ENCODE measurements around the gene TRMT11. TPM values are rescaled to one million over a fixed set of nuclear protein-coding genes. Genes with fewer than 3 reads are reported as not detected.

Gene TRMT11
- total and polyA plus RNA-seq, 2 of the 13 experiments (the other 11 are each of a cell fraction or from before 2014, with no cell fraction given) = 42.2 to 81.9 TPM

- TF ChIP-seq ZNF234 (CRISPR knock-in tag; conservative IDR thresholded peaks at IDR 0.05) (no peak), DZIP1 (CRISPR knock-in tag; IDR thresholded peaks at IDR 0.05) (no peak), NR2F6 (IDR thresholded peaks at IDR 0.05) (no peak), NR2F6 (CRISPR knock-in tag; IDR thresholded peaks at IDR 0.05) (peak; percentile 46; the same call in 1 of the 2 replicates), NCOA2 (CRISPR knock-in tag; IDR thresholded peaks at IDR 0.05) (peak; percentile 39; the same call in 1 of the 2 replicates), PBX2 (CRISPR knock-in tag; IDR thresholded peaks at IDR 0.05) (no peak), GTF3A (CRISPR knock-in tag; conservative IDR thresholded peaks at IDR 0.05) (no peak), SUZ12 (IDR thresholded peaks at IDR 0.05; ENCODE audit: low read depth, low read length) (no peak), POGZ (CRISPR knock-in tag; IDR thresholded peaks at IDR 0.05) (peak; percentile 91), RFX5 (IDR thresholded peaks at IDR 0.05; ENCODE audit: low read depth, low read length) (peak; percentile 45; the same call in 1 of the 2 replicates), GMEB1 (CRISPR knock-in tag; IDR thresholded peaks at IDR 0.05; ENCODE audit: borderline replicate concordance) (peak; percentile 92), ZNF530 (CRISPR knock-in tag; IDR thresholded peaks at IDR 0.05; ENCODE audit: low read depth) (no peak), KDM6A (CRISPR knock-in tag; IDR thresholded peaks at IDR 0.05; ENCODE audit: low read depth) (peak; percentile 16; the same call in 1 of the 2 replicates), ZNF34 (CRISPR knock-in tag; IDR thresholded peaks at IDR 0.05; ENCODE audit: borderline replicate concordance) (0 out of 2 replicates have a peak, but pooled peaks have one; percentile 29), GLI4 (CRISPR knock-in tag; IDR thresholded peaks at IDR 0.05; ENCODE audit: borderline replicate concordance) (peak; percentile 77; the same call in 1 of the 2 replicates), PCBP2 (optimal IDR thresholded peaks at IDR 0.05; ENCODE audit: low read depth, low read length, poor library complexity, severe bottlenecking) (no peak), NKX3-1 (CRISPR knock-in tag; IDR thresholded peaks at IDR 0.05) (no peak), CHD2 (IDR thresholded peaks at IDR 0.05; ENCODE audit: low read depth, low read length) (peak; percentile 82), RELA (CRISPR knock-in tag; IDR thresholded peaks at IDR 0.05) (0 out of 2 replicates have a peak, but pooled peaks have one; percentile 37), CREB1 (IDR thresholded peaks at IDR 0.05) (no peak), CREB1 (CRISPR knock-in tag; IDR thresholded peaks at IDR 0.05) (peak; percentile 67), ZNF740 (CRISPR knock-in tag; IDR thresholded peaks at IDR 0.05) (no peak; the same call in none of the 2 replicates), ZNF10 (CRISPR knock-in tag; IDR thresholded peaks at IDR 0.05; ENCODE audit: borderline replicate concordance, low read depth) (0 out of 2 replicates have a peak, but pooled peaks have one; percentile 61), ZEB1 (IDR thresholded peaks at IDR 0.05; ENCODE audit: insufficient replicate concordance, low read depth) (peak; percentile 94), RCOR2 (CRISPR knock-in tag; IDR thresholded peaks at IDR 0.05) (0 out of 2 replicates have a peak, but pooled peaks have one; percentile 11), DDIT3 (CRISPR knock-in tag; IDR thresholded peaks at IDR 0.05) (no peak)
Observed at GRCh38 chr6:125986301-125987025, at the start of gene TRMT11 (continued).

Data from HepG2 (cell line).